HepG2 (cell line): Measurements from ENCODE around the gene DIAPH1. TPM values are rescaled to one million over a fixed set of nuclear protein-coding genes. Genes with fewer than 3 reads are reported as not detected.

Source experiments
- AGO1 ChIP-seq: fragments of 200-400 bp; formaldehyde crosslinking; IDR thresholded peaks from 2 replicates; pipeline ENCODE4 v1.6.1; 2017; ENCODE audit warnings: mild to moderate bottlenecking, low read depth, low read length, moderate library complexity; ENCODE audit not compliant: poor library complexity, severe bottlenecking
- NBN ChIP-seq: fragments of 450-650 bp; conservative IDR thresholded peaks from 2 replicates; pipeline ENCODE4 v1.6.1; 2017
- RNF219 ChIP-seq: sonication (generic); formaldehyde crosslinking; IDR thresholded peaks from 2 replicates; pipeline ENCODE4 v1.5.0; 2020; ENCODE audit warnings: mild to moderate bottlenecking, missing genetic modification reagents
- SCMH1 ChIP-seq: sonication (generic); formaldehyde crosslinking; IDR thresholded peaks from 2 replicates; pipeline ENCODE4 v1.9.0; 2021; ENCODE audit warnings: missing genetic modification reagents, mild to moderate bottlenecking, borderline replicate concordance
- SMAD9 ChIP-seq: sonication (generic); formaldehyde crosslinking; IDR thresholded peaks from 2 replicates; pipeline ENCODE4 v1.5.1; 2020; ENCODE audit warnings: mild to moderate bottlenecking, missing genetic modification reagents
- ZBTB49 ChIP-seq: sonication (generic); formaldehyde crosslinking; IDR thresholded peaks from 2 replicates; pipeline ENCODE4 v1.4.0; 2020; ENCODE audit warnings: missing genetic modification reagents, borderline replicate concordance
- ZKSCAN8 ChIP-seq: IDR thresholded peaks from 2 replicates; pipeline ENCODE4 v1.6.1; 2016; ENCODE audit warnings: borderline replicate concordance, missing genetic modification reagents, missing compliant biosample characterization
- ZNF281 ChIP-seq: sonication (generic); formaldehyde crosslinking; IDR thresholded peaks from 2 replicates; pipeline ENCODE4 v1.4.0; 2020; ENCODE audit warnings: missing genetic modification reagents, borderline replicate concordance
- ZNF335 ChIP-seq: sonication (generic); formaldehyde crosslinking; IDR thresholded peaks from 2 replicates; pipeline ENCODE4 v1.4.0; 2020; ENCODE audit warnings: missing genetic modification reagents
- ZNF569 ChIP-seq: sonication (generic); formaldehyde crosslinking; IDR thresholded peaks from 2 replicates; pipeline ENCODE4 v1.5.0; 2020; ENCODE audit warnings: mild to moderate bottlenecking, missing genetic modification reagents, moderate library complexity, borderline replicate concordance
- ZNF788 ChIP-seq: sonication (generic); formaldehyde crosslinking; IDR thresholded peaks from 2 replicates; pipeline ENCODE4 v1.5.0; 2020; ENCODE audit warnings: mild to moderate bottlenecking, missing genetic modification reagents, borderline replicate concordance
- ZSCAN22 ChIP-seq: sonication (generic); formaldehyde crosslinking; IDR thresholded peaks from 2 replicates; pipeline ENCODE4 v1.4.0; 2020; ENCODE audit warnings: mild to moderate bottlenecking, missing genetic modification reagents
- polyA plus RNA-seq, 8 experiments: library from polyadenylated mRNA; depleted of rRNA in 3 of 8; stranded (reverse) in 7 of 8; unstranded in 1 of 8; fragments of >200 nt; fragmentation: Illumina TruSeq in 4 of 8; extraction: Trizol in 4 of 8; gene quantifications; 2 replicates each; pipeline versions ENCODE4 v1.2.1 to v1.2.3, GENCODE V29; 2011 to 2016; ENCODE audit warnings: low read depth in 4 of 8, missing spikeins in 1 of 8, mixed read lengths in 1 of 8; ENCODE audit not compliant: insufficient read depth in 1 of 8
- total RNA-seq, 5 experiments: library from RNA; depleted of rRNA; stranded (reverse); fragments of >200 nt; fragmentation: Illumina TruSeq; extraction: Trizol; gene quantifications; 2 replicates each; pipeline ENCODE4 v1.2.3, GENCODE V29; 2016; ENCODE audit warnings: low read depth in 1 of 5
- TF ChIP-seq, protein P1 (sequence below): sonication (generic); formaldehyde crosslinking; IDR thresholded peaks from 2 replicates; pipeline ENCODE4 v1.5.0; 2020; ENCODE audit warnings: missing genetic modification reagents, mild to moderate bottlenecking, borderline replicate concordance
- TF ChIP-seq, protein P2 (sequence below): sonication (generic); formaldehyde crosslinking; conservative IDR thresholded peaks from 2 replicates; pipeline ENCODE4 v1.4.0; 2020; ENCODE audit warnings: missing genetic modification reagents

The DIAPH1 gene
- total and polyA plus RNA-seq, 2 of the 13 experiments (the other 11 are each of a cell fraction or from before 2014, with no cell fraction given): 25.1 to 33.9 TPM

- TF ChIP-seq ZSCAN22 (CRISPR knock-in tag) (0 out of 2 replicates have a peak, but pooled peaks have one; percentile 11), ZNF569 (CRISPR knock-in tag) (no peak), RNF219 (CRISPR knock-in tag) (no peak), NBN (no peak), SMAD9 (CRISPR knock-in tag) (no peak), ZNF788 (CRISPR knock-in tag) (no peak), AGO1 (no peak), ZKSCAN8 (CRISPR knock-in tag) (no peak), SCMH1 (CRISPR knock-in tag) (no peak), ZNF335 (CRISPR knock-in tag) (no peak; the same call in 1 of the 2 replicates), ZNF281 (CRISPR knock-in tag) (no peak), ZBTB49 (CRISPR knock-in tag) (no peak)
- TF ChIP-seq, protein P1, sequence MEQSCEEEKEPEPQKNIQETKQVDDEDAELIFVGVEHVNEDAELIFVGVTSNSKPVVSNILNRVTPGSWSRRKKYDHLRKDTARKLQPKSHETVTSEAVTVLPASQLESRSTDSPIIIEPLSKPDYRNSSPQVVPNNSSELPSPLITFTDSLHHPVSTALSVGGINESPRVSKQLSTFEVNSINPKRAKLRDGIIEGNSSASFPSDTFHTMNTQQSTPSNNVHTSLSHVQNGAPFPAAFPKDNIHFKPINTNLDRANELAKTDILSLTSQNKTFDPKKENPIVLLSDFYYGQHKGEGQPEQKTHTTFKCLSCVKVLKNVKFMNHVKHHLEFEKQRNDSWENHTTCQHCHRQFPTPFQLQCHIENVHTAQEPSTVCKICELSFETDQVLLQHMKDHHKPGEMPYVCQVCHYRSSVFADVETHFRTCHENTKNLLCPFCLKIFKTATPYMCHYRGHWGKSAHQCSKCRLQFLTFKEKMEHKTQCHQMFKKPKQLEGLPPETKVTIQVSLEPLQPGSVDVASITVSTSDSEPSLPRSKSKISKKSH (CRISPR knock-in tag): no peak
- TF ChIP-seq, protein P2, sequence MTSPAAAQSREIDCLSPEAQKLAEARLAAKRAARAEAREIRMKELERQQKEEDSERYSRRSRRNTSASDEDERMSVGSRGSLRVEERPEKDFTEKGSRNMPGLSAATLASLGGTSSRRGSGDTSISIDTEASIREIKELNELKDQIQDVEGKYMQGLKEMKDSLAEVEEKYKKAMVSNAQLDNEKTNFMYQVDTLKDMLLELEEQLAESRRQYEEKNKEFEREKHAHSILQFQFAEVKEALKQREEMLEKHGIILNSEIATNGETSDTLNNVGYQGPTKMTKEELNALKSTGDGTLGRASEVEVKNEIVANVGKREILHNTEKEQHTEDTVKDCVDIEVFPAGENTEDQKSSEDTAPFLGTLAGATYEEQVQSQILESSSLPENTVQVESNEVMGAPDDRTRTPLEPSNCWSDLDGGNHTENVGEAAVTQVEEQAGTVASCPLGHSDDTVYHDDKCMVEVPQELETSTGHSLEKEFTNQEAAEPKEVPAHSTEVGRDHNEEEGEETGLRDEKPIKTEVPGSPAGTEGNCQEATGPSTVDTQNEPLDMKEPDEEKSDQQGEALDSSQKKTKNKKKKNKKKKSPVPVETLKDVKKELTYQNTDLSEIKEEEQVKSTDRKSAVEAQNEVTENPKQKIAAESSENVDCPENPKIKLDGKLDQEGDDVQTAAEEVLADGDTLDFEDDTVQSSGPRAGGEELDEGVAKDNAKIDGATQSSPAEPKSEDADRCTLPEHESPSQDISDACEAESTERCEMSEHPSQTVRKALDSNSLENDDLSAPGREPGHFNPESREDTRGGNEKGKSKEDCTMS (CRISPR knock-in tag): no peak
Observed at GRCh38 chr5:141636413-141637122, 17.8 kb upstream of the DIAPH1 start, which contains the start of the genes HDAC3 and RELL2 (continued).
